Karpas-422 (cell line): ENCODE results near the gene LRP3. TPM values are rescaled to one million over a fixed set of nuclear protein-coding genes. Genes with fewer than 3 reads are reported as not detected.
"Not testable (repeated sequence)": the region's sequence is repeated elsewhere in the genome, so short reads cannot be mapped to it uniquely, and the experiment has no call there.

Experiments used
- DNase-seq: peaks from one replicate; pipeline ENCODE4 v3.0.0-alpha.2; 2015
- H2AFZ ChIP-seq: fragments of 200-600 bp; sonication (generic); 2 replicates; pipeline ENCODE4 v1.6.1; 2014; ENCODE audit warnings: antibody characterized with exemption, low read length, mixed read lengths
- H3K27ac ChIP-seq: fragments of 200-600 bp; sonication (generic); 2 replicates; pipeline ENCODE4 v1.5.1; 2014; ENCODE audit warnings: mild to moderate bottlenecking, low read length, moderate library complexity
- H3K27me3 ChIP-seq: fragments of 200-600 bp; sonication (generic); 2 replicates; pipeline ENCODE4 v1.6.1; 2014; ENCODE audit warnings: low read length, mixed read lengths
- H3K36me3 ChIP-seq: fragments of 200-600 bp; sonication (generic); 2 replicates; pipeline ENCODE4 v1.6.1; 2014; ENCODE audit warnings: low read length, mixed read lengths; ENCODE audit not compliant: insufficient read depth
- H3K4me1 ChIP-seq: fragments of 200-600 bp; sonication (generic); 2 replicates; pipeline ENCODE4 v1.6.1; 2014; ENCODE audit warnings: mild to moderate bottlenecking, low read length, mixed read lengths
- H3K4me2 ChIP-seq: fragments of 200-600 bp; sonication (generic); 2 replicates; pipeline ENCODE4 v1.6.1; 2014; ENCODE audit warnings: low read length, low read depth, mild to moderate bottlenecking; ENCODE audit not compliant: poor library complexity, severe bottlenecking
- H3K4me3 ChIP-seq: fragments of 200-600 bp; sonication (generic); 2 replicates; pipeline ENCODE4 v1.5.1; 2014; ENCODE audit warnings: mild to moderate bottlenecking, antibody characterized with exemption, low read length, mixed read lengths
- H3K79me2 ChIP-seq: fragments of 200-600 bp; sonication (generic); 2 replicates; pipeline ENCODE4 v1.6.1; 2014; ENCODE audit warnings: mild to moderate bottlenecking, low read length, mixed read lengths
- H3K9ac ChIP-seq: fragments of 200-600 bp; sonication (generic); 2 replicates; pipeline ENCODE4 v1.6.0; 2014; ENCODE audit warnings: low read length
- H3K9me2 ChIP-seq: fragments of 200-600 bp; sonication (generic), shearing (Covaris generic); replicated peaks from 2 replicates; pipeline ENCODE4 v1.6.0; 2014; ENCODE audit warnings: mild to moderate bottlenecking, low read length, moderate library complexity; ENCODE audit not compliant: insufficient read depth
- H3K9me3 ChIP-seq: fragments of 300-700, 200-600 bp; sonication (generic); 2 replicates; pipeline ENCODE4 v1.6.1; 2014; ENCODE audit warnings: low read length, mixed read lengths
- H4K20me1 ChIP-seq: fragments of 200-600 bp; sonication (generic); 2 replicates; pipeline ENCODE4 v1.6.1; 2014; ENCODE audit warnings: mild to moderate bottlenecking, antibody characterized with exemption, low read length, low read depth; ENCODE audit not compliant: insufficient read depth
- total RNA-seq: library from RNA; depleted of rRNA; stranded (reverse); fragments of >200 nt; shearing (Covaris generic); gene quantifications from 2 replicates; pipeline ENCODE4 v1.2.3, GENCODE V29; 2014; ENCODE audit warnings: low replicate concordance

The LRP3 gene
- total RNA-seq, 1 experiment from 2014 or later: not detected

GRCh38 chr19:33186431-33187182 lies 7.5 kb upstream of the LRP3 start:
- H3K36me3 ChIP-seq: no peaks in the 10 kb centered on the region
- DNase-seq: no peak
- H3K4me1 ChIP-seq: no peaks in the 10 kb centered on the region
- no peaks in the 10 kb centered on the region for H3K79me2 ChIP-seq
- H3K9ac ChIP-seq: no peak overlapping the region
- H3K27me3 ChIP-seq: no peaks in the 10 kb centered on the region
- no peak overlapping the region for H3K27ac ChIP-seq
- no peak overlapping the region for H3K4me3 ChIP-seq
- no peaks in the 10 kb centered on the region for H3K9me3 ChIP-seq
- no peaks in the 10 kb centered on the region for H4K20me1 ChIP-seq
- no peaks in the 10 kb centered on the region for H3K9me2 ChIP-seq
- no peak overlapping the region for H2AFZ ChIP-seq
- H3K4me2 ChIP-seq: no peak overlapping the region

GRCh38 chr19:33187183-33187540 lies 7.0 kb upstream of the LRP3 start:
- no peaks in the 10 kb centered on the region for H3K9me3 ChIP-seq
- no peak overlapping the region for H3K27ac ChIP-seq
- H3K4me3 ChIP-seq: no peak overlapping the region
- no peak overlapping the region for H2AFZ ChIP-seq
- no peaks in the 10 kb centered on the region for H3K4me1 ChIP-seq
- DNase-seq: no peak
- no peaks in the 10 kb centered on the region for H4K20me1 ChIP-seq
- H3K79me2 ChIP-seq: no peaks in the 10 kb centered on the region
- H3K36me3 ChIP-seq: no peaks in the 10 kb centered on the region
- H3K4me2 ChIP-seq: no peak overlapping the region
- H3K27me3 ChIP-seq: no peaks in the 10 kb centered on the region
- H3K9ac ChIP-seq: no peak overlapping the region
- H3K9me2 ChIP-seq: no peaks in the 10 kb centered on the region

- H3K4me2 ChIP-seq: no peak overlapping the region
- no peaks in the 10 kb centered on the region for H3K4me1 ChIP-seq
- H3K27ac ChIP-seq: no peak overlapping the region
- H4K20me1 ChIP-seq: no peaks in the 10 kb centered on the region
- no peak overlapping the region for H3K4me3 ChIP-seq
- no peaks in the 10 kb centered on the region for H3K9me2 ChIP-seq
- no peaks in the 10 kb centered on the region for H3K79me2 ChIP-seq
- H3K9me3 ChIP-seq: no peaks in the 10 kb centered on the region
- no peaks in the 10 kb centered on the region for H3K36me3 ChIP-seq
- H3K9ac ChIP-seq: no peak overlapping the region
- DNase-seq: no peak
- H2AFZ ChIP-seq: no peak overlapping the region
- no peaks in the 10 kb centered on the region for H3K27me3 ChIP-seq
These were observed 4.7 kb upstream of the LRP3 start for GRCh38 chr19:33189453-33189852.

GRCh38 chr19:33191092-33191491 lies 3.0 kb upstream of the LRP3 start:
- not testable (repeated sequence) for H4K20me1 ChIP-seq, H3K4me2 ChIP-seq, H3K27me3 ChIP-seq, H3K36me3 ChIP-seq, H3K9ac ChIP-seq, DNase-seq, H3K27ac ChIP-seq, H2AFZ ChIP-seq, H3K79me2 ChIP-seq, H3K9me3 ChIP-seq, H3K4me1 ChIP-seq, H3K9me2 ChIP-seq, H3K4me3 ChIP-seq

DNA sequence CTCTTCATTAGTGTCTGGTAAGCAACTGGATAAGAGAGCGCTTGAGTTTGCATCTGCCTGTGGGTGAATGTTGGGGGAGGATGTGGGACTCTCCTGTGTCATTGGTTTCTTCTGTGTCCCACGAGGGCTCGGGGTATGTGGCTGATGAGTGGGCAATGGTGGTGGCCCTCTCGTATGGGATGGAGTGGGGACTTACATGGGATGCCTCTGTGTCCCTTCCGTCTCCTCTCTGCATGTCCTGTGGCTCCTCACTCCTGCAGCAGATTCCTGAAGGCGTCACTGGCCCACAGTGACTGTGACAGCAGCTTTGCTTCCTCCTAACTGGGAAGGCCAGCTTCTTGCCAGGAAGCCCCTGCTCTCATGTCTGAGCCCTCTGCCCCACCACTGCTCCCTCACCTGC lies 2.6 kb upstream of the LRP3 start:
- Histone ChIP-seq H3K9ac (no peak overlapping the region), H2AFZ (no peak overlapping the region), H4K20me1 (no peaks in the 10 kb centered on the region), H3K27ac (no peak overlapping the region), H3K9me2 (no peaks in the 10 kb centered on the region), H3K4me3 (no peak overlapping the region), H3K79me2 (no peaks in the 10 kb centered on the region), H3K27me3 (no peaks in the 10 kb centered on the region), H3K9me3 (no peaks in the 10 kb centered on the region), H3K36me3 (no peaks in the 10 kb centered on the region), H3K4me1 (no peaks in the 10 kb centered on the region), H3K4me2 (no peak overlapping the region)
- DNase-seq: no peak

GRCh38 chr19:33192010-33192409 lies 2.1 kb upstream of the LRP3 start:
- no peak overlapping the region for H3K9ac ChIP-seq
- H3K79me2 ChIP-seq: no peaks in the 10 kb centered on the region
- no peaks in the 10 kb centered on the region for H4K20me1 ChIP-seq
- H3K36me3 ChIP-seq: no peaks in the 10 kb centered on the region
- no peak for DNase-seq
- H3K27ac ChIP-seq: no peak overlapping the region
- H3K4me2 ChIP-seq: no peak overlapping the region
- H3K4me3 ChIP-seq: no peak overlapping the region
- no peaks in the 10 kb centered on the region for H3K27me3 ChIP-seq
- H3K9me3 ChIP-seq: no peaks in the 10 kb centered on the region
- H3K4me1 ChIP-seq: no peaks in the 10 kb centered on the region
- no peak overlapping the region for H2AFZ ChIP-seq
- no peaks in the 10 kb centered on the region for H3K9me2 ChIP-seq

DNA sequence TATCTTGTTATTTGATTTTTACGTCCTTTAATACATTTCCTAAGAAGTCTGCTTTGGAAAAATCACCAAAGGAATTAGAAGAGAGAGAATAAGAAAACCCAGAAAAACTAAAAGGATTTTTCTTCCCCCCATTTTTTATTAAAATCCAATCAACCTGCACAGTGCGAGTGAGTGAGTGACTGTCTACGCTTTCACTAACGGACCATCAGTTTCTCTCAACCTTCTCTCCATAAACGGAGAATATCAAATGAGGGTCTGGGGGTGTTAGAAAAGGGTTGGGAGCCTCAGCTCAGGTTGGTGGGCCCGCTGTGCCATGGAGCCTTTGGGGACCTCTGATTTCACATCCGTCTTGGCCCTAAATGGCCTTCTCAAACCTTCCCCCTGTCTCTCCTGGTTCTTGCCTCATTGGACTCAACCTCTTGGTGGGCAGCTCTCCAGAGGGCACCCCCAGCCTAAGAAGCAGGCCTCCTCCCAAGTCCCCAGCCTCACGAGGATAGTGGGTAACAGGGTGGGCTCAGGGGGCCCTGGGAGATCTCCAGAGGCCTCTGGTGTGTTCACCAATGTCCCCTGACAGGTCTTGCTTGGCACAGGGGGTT lies 763 bp upstream of the LRP3 start:
- H3K4me2 ChIP-seq: no peak overlapping the region
- H3K4me3 ChIP-seq: no peak overlapping the region
- H3K79me2 ChIP-seq: no peaks in the 10 kb centered on the region
- H3K27ac ChIP-seq: no peak overlapping the region
- no peaks in the 10 kb centered on the region for H3K27me3 ChIP-seq
- no peaks in the 10 kb centered on the region for H3K9me3 ChIP-seq
- no peaks in the 10 kb centered on the region for H3K9me2 ChIP-seq
- DNase-seq: no peak
- H3K4me1 ChIP-seq: no peaks in the 10 kb centered on the region
- no peaks in the 10 kb centered on the region for H4K20me1 ChIP-seq
- no peak overlapping the region for H2AFZ ChIP-seq
- H3K9ac ChIP-seq: no peak overlapping the region
- H3K36me3 ChIP-seq: no peaks in the 10 kb centered on the region

GRCh38 chr19:33194532-33194885 lies 379 bp downstream of the LRP3 start:
- Histone ChIP-seq H3K9me3 (no peaks in the 10 kb centered on the region), H2AFZ (no peak overlapping the region), H4K20me1 (no peaks in the 10 kb centered on the region), H3K9me2 (no peaks in the 10 kb centered on the region), H3K36me3 (no peaks in the 10 kb centered on the region), H3K4me2 (no peak overlapping the region), H3K27ac (no peak overlapping the region), H3K4me3 (no peak overlapping the region), H3K9ac (no peak overlapping the region), H3K79me2 (no peaks in the 10 kb centered on the region), H3K4me1 (no peaks in the 10 kb centered on the region), H3K27me3 (no peaks in the 10 kb centered on the region)
- no peak for DNase-seq
